Cardiac muscle cell (in vitro differentiated cells and primary cell): ENCODE measurements around the gene ATP6V0C. TPM values are rescaled to one million over a fixed set of nuclear protein-coding genes. Genes with fewer than 3 reads are reported as not detected.
"Not testable (repeated sequence)": the region's sequence is repeated elsewhere in the genome, so short reads cannot be mapped to it uniquely, and the experiment has no call there.

Source experiments
- DNase-seq, 2 donors: peaks; one replicate each; pipeline versions ENCODE4 v3.0.0 to v3.0.0-alpha.2; 2010 to 2017; ENCODE audit warnings: low read depth in 1 of 2, low spot score in 1 of 2
- H3K27ac ChIP-seq: fragments of 200-600 bp; sonication (generic); 2 replicates; pipeline ENCODE4 v1.5.1; 2016
- H3K27me3 ChIP-seq: fragments of 200-600 bp; sonication (generic); 2 replicates; pipeline ENCODE4 v1.6.0; 2016; ENCODE audit warnings: control low read depth
- H3K36me3 ChIP-seq: fragments of 200-600 bp; sonication (generic); 2 replicates; pipeline ENCODE4 v1.5.1; 2016; ENCODE audit warnings: control low read depth
- H3K4me1 ChIP-seq: fragments of 200-600 bp; sonication (generic); 2 replicates; pipeline ENCODE4 v1.8.1; 2017; ENCODE audit warnings: low read depth, mild to moderate bottlenecking, mixed run types
- H3K4me3 ChIP-seq: fragments of 200-600 bp; sonication (generic); 2 replicates; pipeline ENCODE4 v1.5.1; 2016; ENCODE audit warnings: mild to moderate bottlenecking
- H3K9me3 ChIP-seq: fragments of 200-600 bp; sonication (generic); 2 replicates; pipeline ENCODE4 v1.5.1; 2017; ENCODE audit warnings: low read depth, mild to moderate bottlenecking, control low read depth
- polyA plus RNA-seq: library from polyadenylated mRNA; unstranded; fragments of >200 nt; fragmentation: Nextera tagmentation; extraction: Ambion mirVana; gene quantifications from 2 replicates; pipeline ENCODE4 v1.2.1, GENCODE V29; 2016
- total RNA-seq: library from RNA; depleted of rRNA; stranded (reverse); fragments of >200 nt; gene quantifications from 2 replicates; pipeline ENCODE4 v1.2.3, GENCODE V29; 2016
- TF ChIP-seq, protein P1 (sequence below): IDR thresholded peaks from 2 replicates; pipeline ENCODE4 v1.5.1; 2012; ENCODE audit warnings: low read depth, mild to moderate bottlenecking, low read length

The ATP6V0C gene
- total and polyA plus RNA-seq, 2 experiments from 2014 or later = 92.4 to 281 TPM

DNA sequence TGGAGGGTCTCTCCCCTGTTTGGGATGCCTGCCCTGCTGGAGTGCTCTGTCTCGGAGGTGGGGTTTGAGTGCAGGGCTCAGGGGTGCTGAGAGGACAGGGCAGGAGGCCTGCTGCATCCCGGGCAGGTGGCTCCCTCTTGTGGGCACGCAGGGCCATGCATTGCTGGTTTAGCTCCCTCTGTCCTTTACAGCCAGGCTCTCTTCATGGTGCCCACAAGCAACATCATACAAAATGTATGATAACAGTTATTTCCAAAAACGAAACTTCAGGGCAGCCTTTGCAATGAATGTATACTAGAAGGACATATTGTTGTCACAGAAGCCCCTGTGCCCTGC lies 47.0 kb downstream of the ATP6V0C start:
- not testable (repeated sequence) for H3K4me3 ChIP-seq, H3K9me3 ChIP-seq, H3K27ac ChIP-seq, H3K36me3 ChIP-seq, H3K4me1 ChIP-seq, H3K27me3 ChIP-seq, DNase-seq
- TF ChIP-seq, protein P1, sequence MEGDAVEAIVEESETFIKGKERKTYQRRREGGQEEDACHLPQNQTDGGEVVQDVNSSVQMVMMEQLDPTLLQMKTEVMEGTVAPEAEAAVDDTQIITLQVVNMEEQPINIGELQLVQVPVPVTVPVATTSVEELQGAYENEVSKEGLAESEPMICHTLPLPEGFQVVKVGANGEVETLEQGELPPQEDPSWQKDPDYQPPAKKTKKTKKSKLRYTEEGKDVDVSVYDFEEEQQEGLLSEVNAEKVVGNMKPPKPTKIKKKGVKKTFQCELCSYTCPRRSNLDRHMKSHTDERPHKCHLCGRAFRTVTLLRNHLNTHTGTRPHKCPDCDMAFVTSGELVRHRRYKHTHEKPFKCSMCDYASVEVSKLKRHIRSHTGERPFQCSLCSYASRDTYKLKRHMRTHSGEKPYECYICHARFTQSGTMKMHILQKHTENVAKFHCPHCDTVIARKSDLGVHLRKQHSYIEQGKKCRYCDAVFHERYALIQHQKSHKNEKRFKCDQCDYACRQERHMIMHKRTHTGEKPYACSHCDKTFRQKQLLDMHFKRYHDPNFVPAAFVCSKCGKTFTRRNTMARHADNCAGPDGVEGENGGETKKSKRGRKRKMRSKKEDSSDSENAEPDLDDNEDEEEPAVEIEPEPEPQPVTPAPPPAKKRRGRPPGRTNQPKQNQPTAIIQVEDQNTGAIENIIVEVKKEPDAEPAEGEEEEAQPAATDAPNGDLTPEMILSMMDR = peak; percentile 19

DNA sequence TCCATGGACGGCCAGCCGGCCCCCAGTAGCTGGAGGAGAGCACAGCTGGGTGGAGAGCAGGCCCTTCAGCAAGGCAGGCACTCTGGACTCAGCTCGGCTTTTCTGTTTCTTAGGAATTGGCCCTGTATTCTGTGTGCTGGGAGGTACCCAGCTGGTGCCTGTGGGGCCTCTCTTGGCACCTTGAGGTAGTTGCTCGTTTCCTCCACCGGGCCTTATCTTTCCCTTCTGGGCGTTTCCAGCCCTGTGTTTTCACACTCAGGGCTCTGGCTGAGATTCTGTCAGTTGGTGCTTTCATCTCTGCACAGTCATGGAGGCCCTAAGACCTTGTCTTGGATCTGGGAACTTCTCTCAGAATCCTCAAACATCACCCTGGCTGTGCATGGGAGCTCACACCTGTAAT lies 53.8 kb downstream of the ATP6V0C start:
- H3K9me3 ChIP-seq, H3K27me3 ChIP-seq, DNase-seq, H3K27ac ChIP-seq, H3K36me3 ChIP-seq, H3K4me3 ChIP-seq, H3K4me1 ChIP-seq: not testable (repeated sequence)

DNA sequence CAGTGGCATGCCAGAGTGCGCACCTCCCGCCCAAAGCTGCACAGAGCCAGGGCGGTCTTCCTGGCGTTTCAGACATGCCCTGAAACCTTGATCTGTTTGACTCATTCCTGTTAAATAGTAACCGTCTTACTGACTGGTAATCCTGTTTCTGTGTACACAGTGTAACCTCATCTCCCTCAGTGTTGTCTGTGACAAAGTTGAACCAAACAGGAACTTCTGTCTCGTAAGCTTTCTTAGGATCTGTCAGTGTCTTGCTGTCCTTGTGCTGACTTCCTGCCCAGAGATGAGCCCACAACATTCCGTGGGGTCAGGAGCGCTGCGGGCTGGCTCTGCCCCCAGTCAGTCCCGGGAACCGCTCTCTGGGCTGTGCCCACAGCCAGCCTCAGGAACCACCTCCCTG lies 54.8 kb downstream of the ATP6V0C start:
- H3K27ac ChIP-seq, H3K4me1 ChIP-seq, DNase-seq, H3K27me3 ChIP-seq, H3K4me3 ChIP-seq, H3K9me3 ChIP-seq, H3K36me3 ChIP-seq: not testable (repeated sequence)

Other genes starting within 250 kb of the ATP6V0C start
- 182 and 220 TPM in 2 replicates for gene RNPS1, start 245.8 kb upstream of the ATP6V0C start, total RNA-seq
- gene RNPS1, start 245.8 kb upstream of the ATP6V0C start, polyA plus RNA-seq = 319 and 398 TPM in 2 replicates
- 14.2 and 14.5 TPM in 2 replicates for gene ABCA3, start 173.2 kb upstream of the ATP6V0C start, total RNA-seq
- 11.1 and 16.9 TPM in 2 replicates for gene ABCA3, start 173.2 kb upstream of the ATP6V0C start, polyA plus RNA-seq
- gene CCNF, start 84.5 kb upstream of the ATP6V0C start, total RNA-seq = 10.5 and 44.0 TPM in 2 replicates
- gene CCNF, start 84.5 kb upstream of the ATP6V0C start, polyA plus RNA-seq = 9.2 and 48.2 TPM in 2 replicates
- gene TEDC2, start 53.8 kb upstream of the ATP6V0C start, total RNA-seq = 27.3 and 34.8 TPM in 2 replicates
- gene TEDC2, start 53.8 kb upstream of the ATP6V0C start, polyA plus RNA-seq = 30.7 and 34.4 TPM in 2 replicates
- gene NTN3, start 42.7 kb upstream of the ATP6V0C start, total RNA-seq = 9.4 and 20.5 TPM in 2 replicates
- 1.6 and 5.6 TPM in 2 replicates for gene NTN3, start 42.7 kb upstream of the ATP6V0C start, polyA plus RNA-seq
- gene TBC1D24, start 38.8 kb upstream of the ATP6V0C start, total RNA-seq = 17.3 and 23.6 TPM in 2 replicates
- 8.2 and 10.2 TPM in 2 replicates for gene TBC1D24, start 38.8 kb upstream of the ATP6V0C start, polyA plus RNA-seq
- 32.4 and 39.2 TPM in 2 replicates for gene AMDHD2, start 6.4 kb downstream of the ATP6V0C start, total RNA-seq
- 25.0 and 30.2 TPM in 2 replicates for gene AMDHD2, start 6.4 kb downstream of the ATP6V0C start, polyA plus RNA-seq
- gene CEMP1, start 17.5 kb downstream of the ATP6V0C start, total RNA-seq = 1.3 TPM in 1 of 2 replicates, not detected in the other
- 4.6 and 9.4 TPM in 2 replicates for gene CEMP1, start 17.5 kb downstream of the ATP6V0C start, polyA plus RNA-seq
- 24.9 and 28.6 TPM in 2 replicates for gene PDPK1, start 24.1 kb downstream of the ATP6V0C start, total RNA-seq
- gene PDPK1, start 24.1 kb downstream of the ATP6V0C start, polyA plus RNA-seq = 22.4 and 23.3 TPM in 2 replicates
- gene KCTD5, start 168.6 kb downstream of the ATP6V0C start, total RNA-seq = 32.9 and 67.2 TPM in 2 replicates
- gene KCTD5, start 168.6 kb downstream of the ATP6V0C start, polyA plus RNA-seq = 32.6 and 35.0 TPM in 2 replicates
- gene PRSS27, start 206.3 kb downstream of the ATP6V0C start, total RNA-seq = 13.0 and 17.0 TPM in 2 replicates
- gene PRSS27, start 206.3 kb downstream of the ATP6V0C start, polyA plus RNA-seq = 12.1 and 14.5 TPM in 2 replicates
- 131 and 321 TPM in 2 replicates for gene SRRM2, start 238.7 kb downstream of the ATP6V0C start, total RNA-seq
- 592 and 734 TPM in 2 replicates for gene SRRM2, start 238.7 kb downstream of the ATP6V0C start, polyA plus RNA-seq